GM21825 (cell line): ENCODE results near the gene TECR.
A peak's percentile ranks its signal among the peaks of the same experiment; 100 is the strongest.

Experiments used
- ATAC-seq: cut with Tn5 transposase; IDR thresholded peaks from one replicate; pipeline ENCODE4 v1.9.1; 2021; ENCODE audit warnings: mild to moderate bottlenecking, moderate library complexity; ENCODE audit not compliant: unreplicated experiment

The TECR gene

DNA sequence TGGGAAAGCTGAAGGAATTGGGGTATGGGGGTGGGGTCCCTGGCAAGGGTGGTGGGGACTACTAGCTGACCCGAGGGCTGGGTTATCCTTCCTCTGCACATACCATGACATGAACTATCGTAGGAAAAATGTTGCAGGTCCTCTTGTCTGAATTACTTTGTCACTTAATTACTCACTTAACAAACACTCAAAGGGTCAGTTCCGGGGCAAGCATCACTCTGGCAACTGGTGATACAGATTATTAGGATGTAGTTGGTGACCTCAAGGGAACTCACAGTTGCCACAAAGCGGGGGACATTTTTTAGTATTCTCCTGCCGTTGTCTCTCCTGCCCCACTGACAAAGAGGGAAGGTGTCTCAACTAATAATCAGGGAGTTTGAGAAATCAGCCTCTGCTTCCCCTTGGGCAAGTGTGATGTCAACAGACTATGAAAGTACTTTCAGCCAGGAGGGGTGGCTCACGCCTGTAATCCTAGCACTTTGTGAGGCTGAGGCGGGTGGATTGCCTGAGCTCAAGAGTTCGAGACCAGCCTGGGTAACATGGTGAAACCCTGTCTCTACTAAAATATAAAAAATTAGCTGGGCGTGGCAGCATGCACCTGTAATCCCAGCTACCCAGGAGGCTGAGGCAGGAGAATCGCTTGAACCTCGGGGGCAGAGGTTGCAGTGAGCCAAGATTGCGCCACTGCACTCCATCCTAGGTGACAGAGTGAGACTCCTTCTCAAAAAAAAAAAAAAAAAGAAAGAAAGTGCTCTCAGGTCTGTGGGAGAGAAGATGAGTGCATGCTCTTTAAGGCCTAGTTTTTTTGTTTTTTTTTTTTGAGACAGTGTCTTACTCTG, 21.5 kb upstream of the TECR start:
- ATAC-seq, result no peak

DNA sequence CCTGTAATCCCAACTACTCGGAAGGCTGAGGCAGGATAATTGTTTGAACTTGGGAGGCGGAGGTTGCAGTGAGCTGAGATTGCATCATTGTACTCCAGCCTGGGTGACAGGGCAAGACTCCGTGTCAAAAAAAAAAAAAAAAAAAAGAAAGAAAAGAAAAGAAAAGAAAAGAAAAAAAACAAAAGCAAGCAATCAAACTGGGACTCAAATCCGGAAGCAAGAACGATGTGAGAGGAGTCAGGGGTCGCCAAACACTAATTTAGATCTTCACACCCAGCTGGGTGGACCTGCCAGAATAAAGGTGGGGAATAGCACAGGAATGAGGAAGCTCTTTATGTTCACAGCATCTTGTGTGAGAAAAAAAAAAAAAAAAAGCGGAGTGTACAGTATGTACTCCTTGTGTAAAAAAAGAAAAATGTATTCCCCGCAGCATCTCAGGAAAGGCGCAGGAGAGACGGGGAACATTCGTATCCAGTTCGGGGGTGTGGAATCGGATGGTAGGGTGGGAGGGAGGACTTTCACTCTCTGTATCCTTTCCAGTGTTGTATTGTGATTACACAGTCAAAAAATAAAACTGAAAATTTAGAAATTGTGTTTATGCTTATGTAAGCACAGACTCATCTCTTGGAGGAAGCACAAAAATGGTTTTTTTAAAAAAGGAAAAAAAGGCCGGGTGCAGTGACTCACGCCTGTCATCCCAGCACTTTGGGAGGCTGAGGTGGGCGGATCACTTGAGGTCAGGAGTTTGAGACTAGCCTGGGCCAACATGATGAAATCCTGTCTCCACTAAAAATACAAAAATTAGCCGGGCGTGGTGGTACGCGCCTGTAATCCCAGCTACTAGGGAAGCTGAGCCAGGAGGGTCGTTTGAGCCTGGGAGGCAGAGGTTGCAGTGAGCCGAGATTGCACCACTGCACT, 18.8 kb upstream of the TECR start:
- ATAC-seq, result no peak

DNA sequence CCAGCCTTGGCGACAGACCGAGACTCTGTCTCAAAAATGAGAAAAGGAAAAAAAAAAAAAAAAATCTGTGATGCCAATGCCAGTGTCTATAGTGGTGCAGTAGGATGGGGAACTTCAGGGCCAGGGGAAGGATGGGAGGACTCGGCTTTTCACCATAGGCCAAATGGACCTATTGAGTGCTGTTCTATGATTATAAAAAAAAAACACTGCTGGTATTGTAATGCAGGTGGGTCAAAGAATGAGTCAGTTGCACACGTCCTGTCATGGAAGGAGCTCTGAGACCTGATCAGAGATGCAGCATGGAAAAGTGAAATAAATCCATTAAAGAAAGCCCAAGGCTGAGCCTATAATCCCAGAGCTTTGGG, 18.2 kb upstream of the TECR start:
- no peak for ATAC-seq

DNA sequence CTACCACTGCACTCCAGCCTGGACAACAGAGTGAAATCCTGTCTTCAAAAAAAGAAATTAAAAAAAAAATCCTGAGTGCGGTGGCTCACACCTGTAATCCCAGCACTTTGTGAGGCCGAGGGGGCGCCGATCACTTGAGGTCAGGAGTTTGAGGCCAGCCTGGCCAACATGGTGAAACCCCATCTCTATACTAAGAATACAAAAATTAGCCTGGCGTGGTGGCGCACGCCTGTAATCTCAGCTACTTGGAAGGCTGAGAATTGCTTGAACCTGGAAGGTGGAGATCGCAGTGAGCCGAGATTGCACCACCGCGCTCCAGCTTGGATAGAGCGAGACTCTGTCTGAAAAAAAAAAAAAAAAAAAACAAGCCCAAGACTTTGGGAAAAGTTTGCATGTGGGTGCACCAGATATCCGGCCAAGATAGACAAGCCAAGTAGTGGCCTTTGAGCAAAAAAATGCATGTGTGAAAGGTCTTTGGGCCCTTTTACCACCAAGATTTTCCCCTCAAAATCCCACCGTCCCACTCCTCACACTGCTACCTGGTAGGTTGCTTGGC, 16.9 kb upstream of the TECR start:
- no peak for ATAC-seq

DNA sequence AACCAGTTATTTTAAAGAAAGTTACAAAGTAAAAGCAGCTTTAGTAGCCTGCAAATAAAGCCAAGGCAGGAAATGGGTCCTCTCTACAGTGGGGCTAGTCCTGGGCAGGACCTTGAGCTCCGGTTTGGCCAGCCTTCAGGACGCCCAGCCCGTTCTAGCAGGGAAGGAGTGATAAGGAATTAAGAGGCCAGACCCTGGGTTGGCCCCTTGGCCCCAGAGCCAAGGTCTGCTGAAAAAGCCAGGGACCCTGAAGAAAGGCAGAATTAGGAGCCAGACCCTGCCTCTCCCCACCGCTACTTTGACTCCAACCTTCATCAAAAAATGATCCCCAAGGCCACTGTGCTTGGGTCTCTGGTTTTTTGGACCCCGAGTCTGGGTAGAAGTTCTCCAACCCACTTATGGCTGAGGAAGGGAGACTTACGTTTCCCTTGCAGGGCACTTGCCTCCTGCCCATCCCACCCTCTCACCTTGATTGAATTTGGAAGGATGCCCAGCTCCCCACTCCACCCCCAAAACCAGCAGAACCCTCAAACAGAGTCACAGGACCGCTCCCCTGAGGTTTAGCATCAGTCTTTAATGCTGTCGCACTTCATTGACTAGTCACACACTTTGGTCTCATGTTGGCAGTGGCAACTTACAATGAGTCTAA, 15.1 kb upstream of the TECR start:
- no peak for ATAC-seq

DNA sequence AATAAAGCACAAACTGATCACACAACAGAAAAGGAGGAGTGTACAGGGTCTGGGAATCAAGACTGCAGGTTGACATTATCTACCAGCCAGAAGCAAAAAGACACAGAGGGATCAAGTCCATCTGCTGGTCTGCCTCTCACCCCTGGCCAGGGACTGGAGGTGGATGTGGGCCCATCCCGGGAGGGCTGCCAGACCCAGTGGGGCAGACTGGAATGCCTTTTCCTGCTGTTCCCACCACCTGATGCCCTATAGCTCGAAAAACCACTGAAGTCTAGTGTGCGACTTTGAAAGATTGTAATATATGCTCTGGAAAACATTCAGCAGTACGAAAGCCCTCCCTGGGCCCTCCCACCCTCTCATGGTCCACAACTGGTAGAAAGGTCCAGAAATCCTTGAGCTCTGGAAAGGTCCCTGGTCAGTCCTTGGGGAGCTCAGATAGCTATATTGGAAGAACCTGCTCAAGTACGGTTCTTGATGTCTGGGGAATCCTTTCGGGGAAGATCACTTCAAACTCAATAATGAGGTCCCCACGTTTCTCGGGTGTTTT, 13.8 kb upstream of the TECR start:
- no peak for ATAC-seq

DNA sequence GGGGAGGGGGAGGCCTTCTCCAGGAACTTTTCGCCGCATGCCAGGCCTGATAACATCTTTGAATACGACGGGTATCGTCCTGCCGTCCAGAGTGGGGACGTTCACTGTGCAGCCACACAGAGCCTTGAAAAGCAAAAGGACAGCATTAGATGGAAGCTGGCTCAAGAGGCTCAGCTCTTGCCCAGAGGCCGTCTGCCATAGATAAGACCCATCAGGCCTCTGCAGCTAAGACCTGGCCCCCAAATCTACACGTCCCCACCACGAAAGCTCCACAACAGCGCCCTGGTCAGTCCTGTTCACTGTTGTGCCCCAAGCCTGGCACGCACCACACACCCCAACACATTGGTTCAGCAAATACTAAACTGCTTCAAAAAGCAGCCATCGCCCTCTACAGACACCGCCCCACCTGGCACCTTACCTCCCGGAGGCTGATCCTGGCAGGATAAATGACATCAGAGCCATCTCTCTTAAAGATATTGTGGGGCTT, 13.3 kb upstream of the TECR start:
- no peak for ATAC-seq

DNA sequence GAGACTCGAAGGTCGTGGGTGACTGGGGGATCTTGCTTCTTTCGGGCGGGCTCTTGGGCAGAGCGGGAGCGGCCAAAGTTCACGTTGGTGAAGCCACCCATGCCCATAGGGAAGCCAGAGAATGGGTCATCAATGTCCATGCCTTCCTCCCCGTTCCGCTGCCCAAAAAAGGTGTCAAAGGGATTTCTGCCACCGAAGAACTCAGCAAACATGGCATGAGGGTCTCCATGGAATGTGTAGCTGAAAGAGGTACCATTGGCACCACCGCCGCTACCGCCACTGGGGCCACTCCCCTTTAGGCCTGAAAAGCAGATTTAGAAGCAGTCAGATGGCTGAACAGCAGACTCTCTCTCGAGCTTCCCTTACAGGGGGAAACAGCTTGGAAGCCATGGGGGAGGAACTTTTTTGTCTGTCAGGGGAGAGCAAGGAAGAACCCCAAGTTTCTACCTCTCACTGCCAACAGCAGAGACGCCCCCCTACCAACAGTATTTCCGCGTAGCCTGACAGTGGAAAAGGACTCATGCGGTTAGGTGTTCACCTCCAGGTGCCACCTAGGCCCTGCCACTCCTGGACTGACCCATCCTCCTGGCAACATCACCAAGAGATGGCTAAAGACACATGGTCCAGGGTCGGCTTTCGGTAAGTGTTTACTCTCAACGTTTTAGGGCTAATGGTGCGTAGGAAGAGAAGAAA, 12.5 kb upstream of the TECR start:
- ATAC-seq, result no peak

DNA sequence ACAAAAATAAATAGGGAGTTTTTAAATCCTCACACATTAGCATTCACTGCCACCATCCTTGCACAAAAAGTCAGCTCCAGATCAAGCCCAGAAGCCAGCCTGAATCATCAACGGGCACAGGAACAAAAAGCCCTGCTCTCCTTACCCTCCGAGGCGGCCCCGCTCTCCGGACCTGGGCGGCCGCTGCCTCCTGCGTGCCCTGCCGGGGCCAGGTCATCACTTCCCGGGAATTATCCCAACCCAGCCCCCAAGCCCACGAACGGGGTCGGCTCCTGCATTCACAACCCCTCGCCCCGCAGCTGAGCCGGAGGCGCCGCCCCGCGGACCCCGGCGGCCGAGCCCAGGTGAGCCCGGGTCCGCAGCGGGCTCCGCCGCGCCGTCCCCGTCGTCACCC, 12.0 kb upstream of the TECR start:
- ATAC-seq, result peak; percentile 5

DNA sequence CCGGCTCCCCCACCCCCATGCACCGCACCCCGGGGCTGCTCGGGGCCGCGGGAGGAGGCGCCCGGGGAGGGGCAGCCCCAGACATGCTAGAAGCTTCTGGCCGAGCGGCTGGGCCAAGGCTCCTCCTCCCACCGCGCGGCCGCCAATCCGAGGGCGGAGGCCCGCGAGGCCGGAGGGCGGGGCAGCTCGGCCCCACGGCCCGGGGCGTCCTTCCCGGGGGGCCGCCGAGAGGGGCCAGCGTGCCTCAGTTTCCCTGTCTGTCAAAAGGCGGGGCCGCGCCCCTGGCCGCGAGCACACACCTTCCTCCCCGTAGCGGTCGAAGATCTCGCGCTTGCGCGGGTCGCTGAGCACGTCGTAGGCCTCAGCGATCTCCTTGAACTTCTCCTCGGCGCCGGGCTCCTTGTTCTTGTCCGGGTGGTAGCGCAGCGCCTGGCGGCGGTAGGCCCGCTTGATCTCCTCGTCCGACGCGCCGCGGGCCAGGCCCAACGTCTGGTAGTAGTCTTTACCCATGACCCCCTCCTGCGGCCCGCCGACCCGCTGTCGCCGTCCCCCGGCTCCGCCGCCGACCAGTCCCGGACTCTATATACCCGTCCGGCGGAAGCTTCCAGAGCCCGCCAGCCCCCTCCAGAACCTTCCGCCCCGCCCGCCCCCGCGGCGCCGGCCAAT, 11.4 kb upstream of the TECR start, which contains the start of gene DNAJB1:
DNAJB1 (minus strand) TSS at position 558 of the 666 bp plus-strand sequence; CDS start at position 510, 48 bp downstream.
- peak; percentile 54 for ATAC-seq

DNA sequence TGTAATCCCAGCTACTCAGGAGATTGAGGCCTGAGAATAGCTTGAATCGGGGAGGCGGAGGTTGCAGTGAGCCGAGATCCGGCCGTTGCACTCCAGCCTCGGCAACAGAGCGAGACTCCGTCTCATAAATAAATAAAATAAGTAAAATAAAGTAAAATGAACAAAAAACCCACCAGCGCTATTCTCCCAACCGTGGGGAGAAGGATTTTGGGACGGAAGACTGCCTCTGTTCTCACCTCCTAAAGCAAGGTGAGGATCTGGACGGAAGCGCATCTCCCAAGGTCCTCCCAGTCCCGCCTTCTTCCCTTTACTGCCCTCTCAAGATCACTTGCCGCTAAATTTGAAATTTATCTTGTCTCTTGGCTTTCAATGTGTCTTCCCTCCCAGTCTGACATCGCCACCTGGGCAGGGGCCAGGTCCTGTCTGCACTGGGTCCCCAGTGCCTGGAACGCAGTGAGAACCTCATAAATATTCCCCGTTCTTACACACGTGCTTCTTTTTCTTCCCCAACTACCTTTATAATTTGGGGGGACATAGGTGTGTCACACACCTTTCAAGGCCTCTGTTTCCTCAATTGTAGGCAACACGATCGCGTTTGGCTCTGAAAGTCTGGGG, 10.0 kb upstream of the TECR start:
- ATAC-seq, result no peak

DNA sequence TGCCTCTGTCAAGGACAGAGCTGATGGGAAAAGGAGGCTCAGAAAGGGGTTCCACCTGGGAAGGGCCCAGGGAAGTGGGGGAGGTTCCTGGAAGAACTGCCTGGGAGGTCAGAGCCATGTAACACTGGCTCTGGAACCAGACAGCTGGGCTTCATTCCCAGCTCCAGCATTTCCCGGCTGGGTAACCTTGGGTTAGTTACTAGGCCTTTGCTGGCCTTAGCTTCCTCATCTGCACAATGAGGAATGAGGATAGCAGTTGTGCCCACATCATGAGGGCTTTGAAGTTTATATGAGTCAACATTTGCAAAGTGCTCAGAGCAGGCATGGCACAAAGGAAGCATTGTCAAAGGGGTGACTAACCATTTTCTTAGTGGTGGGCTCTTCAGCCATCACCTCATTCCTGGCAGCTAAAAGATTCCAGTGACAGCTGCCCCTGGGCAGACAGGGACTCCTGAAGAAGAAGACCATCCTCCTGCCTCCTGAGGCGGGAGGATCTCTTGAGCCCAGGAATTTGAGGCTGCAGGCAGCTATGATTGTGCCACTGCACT, 9.5 kb upstream of the TECR start:
- ATAC-seq, result no peak

DNA sequence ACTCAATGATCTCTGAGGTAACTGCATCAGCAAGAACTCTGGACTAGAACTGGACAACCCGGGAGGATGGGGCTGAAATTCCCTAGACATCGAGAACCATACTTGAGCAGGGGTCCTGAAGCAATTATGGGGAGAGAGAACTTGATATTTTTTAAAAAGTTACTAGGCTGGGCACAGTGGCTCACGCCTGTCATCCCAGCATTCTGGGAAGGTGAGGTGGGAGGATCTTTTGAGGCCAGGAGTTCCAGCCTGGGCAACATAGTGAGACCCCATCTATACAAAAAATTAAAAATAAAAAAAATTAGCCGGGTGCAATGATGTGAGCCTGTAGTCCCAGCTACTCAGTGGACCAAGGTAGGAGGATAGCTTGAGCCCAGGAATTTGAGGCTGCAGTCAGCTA, 8.9 kb upstream of the TECR start:
- ATAC-seq, result no peak

DNA sequence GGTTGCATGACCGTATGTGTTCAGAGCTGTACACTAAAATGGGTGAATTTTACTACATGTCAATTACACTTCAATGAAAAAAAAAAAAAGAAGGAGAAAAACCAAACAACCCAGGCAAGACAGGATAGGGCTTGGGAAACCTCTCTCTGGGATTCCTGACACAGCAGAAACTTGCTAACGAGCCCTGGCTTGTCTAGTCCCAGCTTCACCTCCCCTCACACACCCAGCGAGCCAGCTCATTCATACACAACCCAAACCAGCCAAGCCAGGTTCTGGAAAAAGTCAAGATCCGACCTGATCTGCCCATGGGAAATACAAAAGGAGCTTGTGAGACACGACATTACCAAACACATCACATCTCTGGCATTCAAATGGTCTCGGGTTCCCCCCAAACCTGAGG, 3.7 kb upstream of the TECR start:
- no peak for ATAC-seq

DNA sequence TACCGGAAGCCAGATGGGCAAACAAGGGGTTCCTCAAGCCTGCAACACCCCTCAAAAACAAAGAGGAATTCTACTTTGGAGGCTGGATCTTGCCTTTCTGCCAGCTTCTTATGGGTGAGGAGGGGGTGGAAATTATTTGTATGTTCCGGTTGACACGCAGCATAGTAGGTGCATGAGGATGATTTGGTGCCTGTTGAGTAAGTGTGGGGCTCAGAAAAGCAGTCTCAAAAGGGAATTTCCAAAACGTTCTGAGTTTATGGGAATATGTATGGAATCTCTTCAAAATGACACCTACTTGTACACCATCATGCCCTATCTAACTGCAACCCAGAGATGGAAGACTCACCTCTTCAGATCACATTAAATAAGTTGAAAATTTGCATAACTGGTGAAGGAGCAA, 3.0 kb upstream of the TECR start:
- no peak for ATAC-seq

DNA sequence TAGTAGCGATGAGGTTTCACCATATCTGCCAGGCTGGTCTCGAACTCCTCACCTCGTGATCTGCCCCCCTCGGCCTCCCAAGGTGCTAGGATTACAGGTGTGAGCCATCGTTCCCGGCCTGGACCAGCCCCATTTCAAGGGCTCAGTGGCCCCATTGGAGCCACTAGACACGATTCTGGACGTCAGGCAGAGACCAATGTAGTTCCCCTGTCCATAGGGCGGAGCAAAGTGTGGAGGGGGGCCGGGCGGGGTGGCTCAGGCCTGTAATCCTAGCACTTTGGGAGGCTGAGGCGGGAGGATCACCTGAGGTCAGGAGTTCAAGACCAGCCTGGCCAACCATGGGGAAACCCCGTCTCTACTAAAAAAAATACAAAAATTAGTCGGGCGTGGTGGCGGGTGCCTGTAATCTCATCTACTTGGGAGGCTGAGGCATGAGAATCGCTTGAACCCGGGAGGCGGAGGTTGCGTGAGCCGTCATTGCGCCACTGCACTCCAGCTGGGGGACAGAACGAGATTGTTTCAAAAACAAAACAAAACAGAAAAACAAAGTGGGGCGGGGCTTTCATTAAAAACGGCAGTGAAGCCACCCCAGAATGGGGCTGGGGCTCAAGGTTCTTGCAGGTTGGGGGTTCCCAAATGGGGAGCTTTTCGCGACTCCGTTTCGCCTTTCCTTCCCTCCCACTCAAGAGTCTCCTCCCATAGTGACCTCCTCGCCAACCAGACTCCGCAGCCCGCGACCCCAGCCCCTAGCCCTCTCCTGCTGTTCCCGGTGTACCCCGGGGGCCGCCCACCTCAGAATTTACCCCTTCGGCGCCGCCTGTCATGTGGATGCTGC, 758 bp upstream of the TECR start:
- ATAC-seq, result no peak

DNA sequence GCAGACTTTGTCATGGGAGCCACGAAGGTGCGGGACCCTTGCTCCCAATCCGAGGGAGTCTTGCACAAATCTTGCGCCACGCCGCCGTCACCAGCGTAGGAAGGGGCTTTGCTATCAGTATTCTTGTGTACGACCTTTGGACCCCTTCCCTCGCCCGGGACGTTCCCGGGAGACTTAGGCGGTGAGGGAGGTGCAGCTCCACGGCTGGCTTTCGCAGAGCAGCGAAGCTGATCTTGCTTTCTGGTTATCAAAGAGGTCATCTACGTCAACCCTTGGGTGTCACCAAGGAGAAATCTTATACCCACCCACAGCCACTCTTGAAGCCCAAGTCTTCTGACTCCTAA, 583 bp downstream of the TECR start:
- ATAC-seq, result peak; percentile 5

DNA sequence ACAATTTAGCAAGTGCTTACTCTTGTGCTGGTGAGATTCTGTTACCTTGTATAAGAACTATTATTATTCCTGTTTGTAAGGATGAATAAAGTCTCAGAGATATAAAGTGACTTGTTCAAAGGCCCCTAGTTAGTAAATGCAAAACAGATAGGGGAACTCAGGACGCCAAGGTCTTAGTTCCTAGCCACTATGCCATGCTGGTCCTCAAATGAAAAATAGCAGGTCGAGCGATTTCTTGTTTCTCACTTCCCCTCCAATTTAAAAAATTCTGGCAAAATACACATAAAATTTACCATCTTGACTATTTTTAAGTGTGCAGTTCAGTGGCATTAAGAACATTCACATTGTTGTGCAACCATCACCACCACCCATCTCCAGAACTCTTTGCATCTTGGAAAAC, 1.1 kb downstream of the TECR start:
- no peak for ATAC-seq
